ENCODE results near the gene PSME1.

DNA sequence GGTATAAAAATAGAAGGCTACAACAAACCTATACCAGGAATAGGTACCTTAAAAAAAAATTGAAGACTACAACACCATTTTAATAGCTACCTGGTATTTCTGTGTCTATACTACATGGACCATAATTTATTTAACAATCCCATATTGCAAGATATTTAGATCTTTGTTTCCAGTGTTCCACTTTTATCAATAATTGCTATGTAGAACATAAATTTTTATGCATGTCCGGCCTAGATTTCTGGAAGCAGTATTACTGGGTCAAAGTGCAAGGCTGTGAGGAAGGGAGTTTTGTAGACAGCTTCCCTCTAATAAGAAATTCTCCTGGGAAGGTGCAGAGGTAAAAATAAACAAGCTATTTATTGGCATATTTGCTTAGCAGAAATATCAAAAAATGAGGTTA is 25.5 kb upstream of the PSME1 start:
- TF ChIP-seq CTCF (IDR thresholded peaks at IDR 0.05; ENCODE audit: low read length) (no peak), EZH2 (optimal IDR thresholded peaks at IDR 0.05; ENCODE audit: low read depth, low read length) (no peak), EZH2phosphoT487 (IDR thresholded peaks at IDR 0.05; ENCODE audit: low read length) (no peak)

Data from MM.1S (cell line).